NCI-H2029 treated with DMSO at 0.1 percent for 48 hours (cell line): ENCODE measurements around the gene MICB.
"Not testable (repeated sequence)": the region's sequence is repeated elsewhere in the genome, so short reads cannot be mapped to it uniquely, and the experiment has no call there.

Experiments
- DNase-seq: peaks from one replicate; lab custom pipeline; 2025; lab: John Stamatoyannopoulos, UW

MICB gene

GRCh38 chr6:31474871-31475286, 23.1 kb upstream of the MICB start:
- no peak for DNase-seq

- DNase-seq = no peak
Observed at GRCh38 chr6:31476515-31477139, 21.3 kb upstream of the MICB start.

- no peak for DNase-seq
Observed at GRCh38 chr6:31477521-31477920, 20.4 kb upstream of the MICB start.

- no peak for DNase-seq
Observed at GRCh38 chr6:31478186-31478950, 19.6 kb upstream of the MICB start.

GRCh38 chr6:31479151-31479932, 18.6 kb upstream of the MICB start:
- no peak for DNase-seq

- DNase-seq = peak; percentile 6
Observed at GRCh38 chr6:31479933-31480535, 17.9 kb upstream of the MICB start.

GRCh38 chr6:31480574-31480973, 17.4 kb upstream of the MICB start:
- no peak for DNase-seq

GRCh38 chr6:31483392-31483791, 14.6 kb upstream of the MICB start:
- DNase-seq = no peak

- no peak for DNase-seq
Observed at GRCh38 chr6:31485055-31485454, 12.9 kb upstream of the MICB start.

- DNase-seq = not testable (repeated sequence)
Observed at GRCh38 chr6:31486065-31486837, 11.7 kb upstream of the MICB start.

- not testable (repeated sequence) for DNase-seq
Observed at GRCh38 chr6:31487674-31488073, 10.3 kb upstream of the MICB start.

- DNase-seq = no peak
Observed at GRCh38 chr6:31489086-31489485, 8.9 kb upstream of the MICB start.

- DNase-seq = no peak
Observed at GRCh38 chr6:31490115-31490873, 7.7 kb upstream of the MICB start.

- DNase-seq = not testable (repeated sequence)
Observed at GRCh38 chr6:31493550-31493874, 4.4 kb upstream of the MICB start.

- DNase-seq = peak; percentile 37
Observed at GRCh38 chr6:31493875-31494694, 3.9 kb upstream of the MICB start.

GRCh38 chr6:31495580-31495979, 2.4 kb upstream of the MICB start:
- no peak for DNase-seq

GRCh38 chr6:31496826-31497225, 1.1 kb upstream of the MICB start:
- DNase-seq = not testable (repeated sequence)

- no peak for DNase-seq
Observed at GRCh38 chr6:31498748-31499147, 803 bp downstream of the MICB start.

GRCh38 chr6:31499648-31500047, 1.7 kb downstream of the MICB start:
- not testable (repeated sequence) for DNase-seq

GRCh38 chr6:31502586-31502985, 4.6 kb downstream of the MICB start:
- no peak for DNase-seq
